Endothelial cell of umbilical vein (primary cell): ENCODE results near the gene COL18A1.

Experiments used
- EZH2 ChIP-seq: IDR thresholded peaks from 2 replicates; pipeline ENCODE4 v1.6.1; 2012; ENCODE audit warnings: borderline replicate concordance, low read depth, mild to moderate bottlenecking, moderate library complexity, low read length, inconsistent platforms; ENCODE audit not compliant: severe bottlenecking
- GATA2 ChIP-seq: IDR thresholded peaks from 2 replicates; pipeline ENCODE4 v1.7.0; 2011; ENCODE audit warnings: low read depth, mild to moderate bottlenecking, moderate library complexity, mixed read lengths, low read length; ENCODE audit not compliant: insufficient read length, insufficient read depth
- JUN ChIP-seq: IDR thresholded peaks from 2 replicates; pipeline ENCODE4 v1.6.1; 2011; ENCODE audit warnings: borderline replicate concordance, low read depth; ENCODE audit not compliant: insufficient read length, insufficient read depth
- POLR2A ChIP-seq: IDR thresholded peaks from 2 replicates; pipeline ENCODE4 v1.6.1; 2012; ENCODE audit warnings: low read depth, mild to moderate bottlenecking, control low read depth, low read length
- POLR2AphosphoS5 ChIP-seq: IDR thresholded peaks from 2 replicates; pipeline ENCODE4 v1.6.1; 2012; ENCODE audit warnings: low read depth, mild to moderate bottlenecking, control low read depth, low read length, moderate library complexity; ENCODE audit not compliant: insufficient read depth
- TF ChIP-seq, protein P1 (sequence below), 2 donors: IDR thresholded peaks; 1 replicate in 1 of 2; 2 replicates in 1 of 2; pipeline ENCODE4 v1.5.1; 2011; ENCODE audit warnings: low read length in 2 of 2, mild to moderate bottlenecking in 2 of 2, moderate library complexity in 2 of 2, control low read depth in 1 of 2, inconsistent platforms in 1 of 2, low read depth in 1 of 2; ENCODE audit not compliant: insufficient read depth in 1 of 2; ENCODE audit errors: extremely low read depth in 1 of 2
- TF ChIP-seq, protein P2 (sequence below): IDR thresholded peaks from 2 replicates; pipeline ENCODE4 v1.6.1; 2011; ENCODE audit not compliant: insufficient read depth, insufficient read length

DNA sequence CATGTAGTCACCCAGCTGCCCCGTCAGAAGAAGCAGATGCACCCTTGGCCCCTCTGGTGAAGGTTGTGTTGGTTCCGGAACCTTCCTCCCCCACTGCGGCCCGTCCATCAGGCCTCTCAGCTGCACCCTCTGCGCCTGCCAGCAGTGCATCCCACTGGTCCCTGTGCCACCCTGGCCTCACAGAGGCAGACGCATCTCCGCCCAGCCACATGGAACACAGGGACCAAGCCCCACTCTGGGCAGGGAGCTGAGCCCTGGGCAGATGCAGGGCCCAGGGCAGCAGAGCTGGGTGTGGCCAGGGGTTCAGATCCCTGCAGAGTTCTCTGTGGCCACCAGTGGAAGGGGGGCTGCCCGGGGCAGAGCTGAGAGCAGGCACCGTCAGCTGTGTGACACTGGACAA lies 86.7 kb downstream of the COL18A1 start:
- TF ChIP-seq, protein P1, sequence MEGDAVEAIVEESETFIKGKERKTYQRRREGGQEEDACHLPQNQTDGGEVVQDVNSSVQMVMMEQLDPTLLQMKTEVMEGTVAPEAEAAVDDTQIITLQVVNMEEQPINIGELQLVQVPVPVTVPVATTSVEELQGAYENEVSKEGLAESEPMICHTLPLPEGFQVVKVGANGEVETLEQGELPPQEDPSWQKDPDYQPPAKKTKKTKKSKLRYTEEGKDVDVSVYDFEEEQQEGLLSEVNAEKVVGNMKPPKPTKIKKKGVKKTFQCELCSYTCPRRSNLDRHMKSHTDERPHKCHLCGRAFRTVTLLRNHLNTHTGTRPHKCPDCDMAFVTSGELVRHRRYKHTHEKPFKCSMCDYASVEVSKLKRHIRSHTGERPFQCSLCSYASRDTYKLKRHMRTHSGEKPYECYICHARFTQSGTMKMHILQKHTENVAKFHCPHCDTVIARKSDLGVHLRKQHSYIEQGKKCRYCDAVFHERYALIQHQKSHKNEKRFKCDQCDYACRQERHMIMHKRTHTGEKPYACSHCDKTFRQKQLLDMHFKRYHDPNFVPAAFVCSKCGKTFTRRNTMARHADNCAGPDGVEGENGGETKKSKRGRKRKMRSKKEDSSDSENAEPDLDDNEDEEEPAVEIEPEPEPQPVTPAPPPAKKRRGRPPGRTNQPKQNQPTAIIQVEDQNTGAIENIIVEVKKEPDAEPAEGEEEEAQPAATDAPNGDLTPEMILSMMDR (IDR thresholded peaks at IDR 0.05; ENCODE audit: extremely low read depth in 1 of 2, insufficient read depth in 1 of 2, low read depth in 1 of 2, low read length in 2 of 2), result no peak
- TF ChIP-seq EZH2, result no peak
- TF ChIP-seq, protein P2, sequence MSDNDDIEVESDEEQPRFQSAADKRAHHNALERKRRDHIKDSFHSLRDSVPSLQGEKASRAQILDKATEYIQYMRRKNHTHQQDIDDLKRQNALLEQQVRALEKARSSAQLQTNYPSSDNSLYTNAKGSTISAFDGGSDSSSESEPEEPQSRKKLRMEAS, result no peak
- no peak for TF ChIP-seq POLR2AphosphoS5
- no peak for TF ChIP-seq JUN
- no peak for TF ChIP-seq POLR2A
- TF ChIP-seq GATA2, result no peak
